Measurements from ENCODE around the gene SERPINA3. TPM values are rescaled to one million over a fixed set of nuclear protein-coding genes. Genes with fewer than 3 reads are reported as not detected.

The SERPINA3 gene
- total and polyA plus RNA-seq, 10 of the 15 experiments (the other 5 are each of a cell fraction or from before 2014, with no cell fraction given), result 2.2 TPM; not detected in 9

DNA sequence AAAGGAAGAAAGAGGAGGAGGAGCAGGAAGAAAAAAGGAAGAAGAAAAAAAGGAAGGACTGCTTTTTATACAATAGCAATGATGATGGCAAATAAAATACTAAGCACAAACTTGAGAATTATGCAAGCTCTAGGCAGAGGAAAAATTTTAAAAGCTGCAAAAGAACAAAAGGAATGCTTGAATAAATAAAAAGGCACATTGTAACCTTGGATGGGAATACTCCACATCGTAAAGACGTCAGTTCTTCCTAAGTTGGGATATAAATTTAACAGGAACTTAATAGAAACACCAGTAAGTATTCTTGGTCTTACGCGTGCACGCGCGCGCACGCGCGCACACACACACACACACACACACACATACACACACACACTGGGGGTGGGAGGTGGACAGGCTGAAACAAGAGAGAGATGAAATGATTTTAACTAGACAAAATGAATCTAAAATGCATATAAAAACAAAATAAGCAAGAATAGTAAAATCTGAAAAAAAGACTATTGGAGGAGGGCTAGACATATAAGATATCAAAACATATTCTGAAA lies 43.0 kb downstream of the SERPINA3 start:
- TF ChIP-seq CBX5 (IDR thresholded peaks at IDR 0.05; ENCODE audit: low read depth) (no peak), CBFB (IDR thresholded peaks at IDR 0.05; ENCODE audit: low read depth) (no peak)
- CTCF ChIA-PET, result interaction anchor here (0.7 kb wide), 1 partner anchor 109 kb away, joined by 4 read pairs; no protein-coding TSS in a partner anchor
- H3K4me1 ChIP-seq (ENCODE audit: control insufficient read depth, insufficient read depth, low read length), result no peaks in the 10 kb centered on the region
- POLR2A ChIA-PET, result no interaction called here
- H2AFZ ChIP-seq (ENCODE audit: control insufficient read depth, low read depth, low read length), result no peak overlapping the region
- H3K27me3 ChIP-seq (replicated peaks in 1 of 2; ENCODE audit: control insufficient read depth in 2 of 2, insufficient read depth in 2 of 2, low read length in 1 of 2), result no peaks in the 10 kb centered on the region
- SMC1A ChIA-PET (ENCODE audit: uncharacterized antibody, unreplicated experiment), result interaction anchor here (0.7 kb wide), 1 partner anchor 10 kb away, joined by 3 read pairs; no protein-coding TSS in a partner anchor
- H4K20me1 ChIP-seq (ENCODE audit: control insufficient read depth, insufficient read depth), result no peaks in the 10 kb centered on the region
- BruUV-seq (replicated peaks), result no TSS peak
- RAD21 ChIA-PET (ENCODE audit: unreplicated experiment), result no interaction called here
- H3K36me3 ChIP-seq (ENCODE audit: control insufficient read depth in 2 of 2, insufficient read depth in 2 of 2, low read length in 1 of 2), result no peaks in the 10 kb centered on the region
- intact Hi-C loops (cut with micrococcal nuclease; ENCODE audit: unreplicated experiment) (no loop called here), in situ Hi-C loops (cut with MboI) (no loop called here)
- H3K79me2 ChIP-seq (ENCODE audit: control insufficient read depth, insufficient read depth, low read length), result no peaks in the 10 kb centered on the region
- H3K4me2 ChIP-seq (ENCODE audit: control insufficient read depth, insufficient read depth), result no peak overlapping the region
- WGBS (ENCODE audit: insufficient coverage, insufficient replicate concordance, low lambda C conversion rate, missing lambda C conversion rate), result 56% methylated on average over 9 of the region's 11 CpGs
- H3K9ac ChIP-seq (ENCODE audit: control insufficient read depth, insufficient read depth, low read length), result no peak overlapping the region
- no peaks in the 10 kb centered on the region for H3K9me3 ChIP-seq (replicated peaks; ENCODE audit: control insufficient read depth, insufficient read depth, low read length)
- no peak overlapping the region for H3K27ac ChIP-seq (ENCODE audit: control insufficient read depth, insufficient read depth)
- DNase-seq (ENCODE audit: low read depth, low spot score) (no peak), FAIRE-seq (no peak), ATAC-seq (no peak)
- no peak overlapping the region for H3K4me3 ChIP-seq

DNA sequence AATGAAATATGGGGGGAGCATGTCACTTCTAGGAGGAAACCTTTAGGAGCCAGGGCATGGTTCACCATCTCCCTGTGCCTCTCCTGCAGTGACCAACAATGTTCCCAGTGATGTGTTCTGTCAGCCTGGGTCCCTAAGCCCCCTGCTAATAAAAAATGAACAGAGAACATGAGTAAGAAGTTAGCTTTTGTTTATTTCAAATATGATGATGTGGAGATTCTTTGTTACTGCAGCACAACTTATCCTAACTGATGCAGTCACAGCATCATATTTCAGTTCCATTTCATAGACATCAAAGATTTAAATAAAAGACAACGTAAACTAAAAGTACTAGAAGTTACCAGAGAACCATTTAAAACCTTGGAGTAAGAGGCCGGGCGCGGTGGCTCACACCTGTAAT lies 43.9 kb downstream of the SERPINA3 start:
- TF ChIP-seq MTA2 (IDR thresholded peaks at IDR 0.05; ENCODE audit: low read depth) (no peak), CBX3 (IDR thresholded peaks at IDR 0.05; ENCODE audit: borderline replicate concordance, low read depth) (no peak), DPF2 (IDR thresholded peaks at IDR 0.05) (no peak), IKZF1 (conservative IDR thresholded peaks at IDR 0.05) (no peak), IKZF2 (IDR thresholded peaks at IDR 0.05) (no peak), RAD51 (IDR thresholded peaks at IDR 0.05) (no peak), RUNX3 (IDR thresholded peaks at IDR 0.05; ENCODE audit: low read length) (no peak), ATF7 (IDR thresholded peaks at IDR 0.05; ENCODE audit: low read depth) (no peak), HDAC6 (IDR thresholded peaks at IDR 0.05; ENCODE audit: unreplicated experiment) (no peak), TAF1 (IDR thresholded peaks at IDR 0.05; ENCODE audit: borderline replicate concordance, low read depth, low read length) (no peak), SIX5 (IDR thresholded peaks at IDR 0.05; ENCODE audit: low read depth, low read length, severe bottlenecking) (no peak), STAT1 (conservative IDR thresholded peaks at IDR 0.05) (no peak), RB1 (IDR thresholded peaks at IDR 0.05; ENCODE audit: borderline replicate concordance) (no peak)
- TF ChIP-seq, protein P1, sequence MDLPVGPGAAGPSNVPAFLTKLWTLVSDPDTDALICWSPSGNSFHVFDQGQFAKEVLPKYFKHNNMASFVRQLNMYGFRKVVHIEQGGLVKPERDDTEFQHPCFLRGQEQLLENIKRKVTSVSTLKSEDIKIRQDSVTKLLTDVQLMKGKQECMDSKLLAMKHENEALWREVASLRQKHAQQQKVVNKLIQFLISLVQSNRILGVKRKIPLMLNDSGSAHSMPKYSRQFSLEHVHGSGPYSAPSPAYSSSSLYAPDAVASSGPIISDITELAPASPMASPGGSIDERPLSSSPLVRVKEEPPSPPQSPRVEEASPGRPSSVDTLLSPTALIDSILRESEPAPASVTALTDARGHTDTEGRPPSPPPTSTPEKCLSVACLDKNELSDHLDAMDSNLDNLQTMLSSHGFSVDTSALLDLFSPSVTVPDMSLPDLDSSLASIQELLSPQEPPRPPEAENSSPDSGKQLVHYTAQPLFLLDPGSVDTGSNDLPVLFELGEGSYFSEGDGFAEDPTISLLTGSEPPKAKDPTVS (IDR thresholded peaks at IDR 0.05; ENCODE audit: low read depth, low read length), result no peak
- Histone ChIP-seq H3K27me3 (replicated peaks in 1 of 2; ENCODE audit: control insufficient read depth in 2 of 2, insufficient read depth in 2 of 2, low read length in 1 of 2) (no peaks in the 10 kb centered on the region), H3K27ac (ENCODE audit: control insufficient read depth, insufficient read depth) (no peak overlapping the region), H3K9ac (ENCODE audit: control insufficient read depth, insufficient read depth, low read length) (no peak overlapping the region), H3K4me1 (ENCODE audit: control insufficient read depth, insufficient read depth, low read length) (no peaks in the 10 kb centered on the region), H3K36me3 (ENCODE audit: control insufficient read depth in 2 of 2, insufficient read depth in 2 of 2, low read length in 1 of 2) (no peaks in the 10 kb centered on the region), H3K4me2 (ENCODE audit: control insufficient read depth, insufficient read depth) (no peak overlapping the region), H4K20me1 (ENCODE audit: control insufficient read depth, insufficient read depth) (no peaks in the 10 kb centered on the region), H3K9me3 (replicated peaks; ENCODE audit: control insufficient read depth, insufficient read depth, low read length) (no peaks in the 10 kb centered on the region), H2AFZ (ENCODE audit: control insufficient read depth, low read depth, low read length) (no peak overlapping the region), H3K4me3 (no peak overlapping the region), H3K79me2 (ENCODE audit: control insufficient read depth, insufficient read depth, low read length) (no peaks in the 10 kb centered on the region)
- in situ Hi-C loops (cut with MboI), result no loop called here
- ChIA-PET RAD21 (ENCODE audit: unreplicated experiment) (no interaction called here), SMC1A (ENCODE audit: uncharacterized antibody, unreplicated experiment) (interaction anchor here (0.6 kb wide), 1 partner anchor 12 kb away, joined by 3 read pairs; no protein-coding TSS in a partner anchor), CTCF (no interaction called here), POLR2A (no interaction called here)
- FAIRE-seq, result no peak
- BruUV-seq (replicated peaks), result no TSS peak
- intact Hi-C loops (cut with micrococcal nuclease; ENCODE audit: unreplicated experiment), result no loop called here
- 78% methylated on average over 4 of the region's 4 CpGs for WGBS (ENCODE audit: insufficient coverage, insufficient replicate concordance, low lambda C conversion rate, missing lambda C conversion rate)
- no peak for DNase-seq (ENCODE audit: low read depth, low spot score)
- ATAC-seq, result no peak

All from GM12878 (cell line).